GM19025 (cell line): ENCODE results near the gene USP17L18.
"Not testable (repeated sequence)": the region's sequence is repeated elsewhere in the genome, so short reads cannot be mapped to it uniquely, and the experiment has no call there.

ENCODE experiments used
- ATAC-seq: cut with Tn5 transposase; IDR thresholded peaks from one replicate; pipeline ENCODE4 v1.9.1; 2021; ENCODE audit warnings: mild to moderate bottlenecking, low read depth, moderate library complexity; ENCODE audit not compliant: unreplicated experiment

The USP17L18 gene

GRCh38 chr4:9247953-9248680 lies at the start of gene USP17L18:
TSS of gene USP17L18 (plus strand) at chr4:9248630. CDS start at chr4:9248630, 0 bp downstream.
- not testable (repeated sequence) for ATAC-seq

- not testable (repeated sequence) for ATAC-seq
Measured at GRCh38 chr4:9210357-9210756, 38.1 kb upstream of the USP17L18 start, which contains the start of gene USP17L10. TSS of gene USP17L10 (plus strand) at chr4:9210657. CDS start at chr4:9210657, 0 bp downstream.

- ATAC-seq: not testable (repeated sequence)
Measured at GRCh38 chr4:9214701-9215100, 33.7 kb upstream of the USP17L18 start.

- ATAC-seq: not testable (repeated sequence)
Measured at GRCh38 chr4:9215105-9215504, 33.3 kb upstream of the USP17L18 start, which contains the start of gene USP17L11. TSS of gene USP17L11 (plus strand) at chr4:9215405. CDS start at chr4:9215405, 0 bp downstream.

GRCh38 chr4:9219852-9220251 lies 28.6 kb upstream of the USP17L18 start, which contains the start of gene USP17L12:
TSS of gene USP17L12 (plus strand) at chr4:9220152. CDS start at chr4:9220152, 0 bp downstream.
- not testable (repeated sequence) for ATAC-seq

- ATAC-seq: not testable (repeated sequence)
Measured at GRCh38 chr4:9224596-9224995, 23.8 kb upstream of the USP17L18 start, which contains the start of gene USP17L13. TSS of gene USP17L13 (plus strand) at chr4:9224896. CDS start at chr4:9224896, 0 bp downstream.

GRCh38 chr4:9230249-9230648 lies 18.2 kb upstream of the USP17L18 start:
- not testable (repeated sequence) for ATAC-seq

GRCh38 chr4:9234085-9234484 lies 14.3 kb upstream of the USP17L18 start, which contains the start of gene USP17L15:
TSS of gene USP17L15 (plus strand) at chr4:9234385. CDS start at chr4:9234385, 0 bp downstream.
- not testable (repeated sequence) for ATAC-seq

- ATAC-seq: not testable (repeated sequence)
Measured at GRCh38 chr4:9238461-9238860, 10.0 kb upstream of the USP17L18 start.

GRCh38 chr4:9243579-9243978 lies 4.9 kb upstream of the USP17L18 start, which contains the start of gene USP17L17:
TSS of gene USP17L17 (plus strand) at chr4:9243879. CDS start at chr4:9243879, 0 bp downstream.
- ATAC-seq: not testable (repeated sequence)

GRCh38 chr4:9253078-9253477 lies 4.6 kb downstream of the USP17L18 start, which contains the start of gene USP17L19:
TSS of gene USP17L19 (plus strand) at chr4:9253378. CDS start at chr4:9253378, 0 bp downstream.
- not testable (repeated sequence) for ATAC-seq

- not testable (repeated sequence) for ATAC-seq
Measured at GRCh38 chr4:9257824-9258223, 9.4 kb downstream of the USP17L18 start, which contains the start of gene USP17L20. TSS of gene USP17L20 (plus strand) at chr4:9258124. CDS start at chr4:9258124, 0 bp downstream.

- ATAC-seq: not testable (repeated sequence)
Measured at GRCh38 chr4:9262572-9262971, 14.1 kb downstream of the USP17L18 start, which contains the start of gene USP17L21. TSS of gene USP17L21 (plus strand) at chr4:9262872. CDS start at chr4:9262872, 0 bp downstream.

GRCh38 chr4:9267319-9267718 lies 18.9 kb downstream of the USP17L18 start, which contains the start of gene USP17L22:
TSS of gene USP17L22 (plus strand) at chr4:9267619. CDS start at chr4:9267619, 0 bp downstream.
- not testable (repeated sequence) for ATAC-seq

- not testable (repeated sequence) for ATAC-seq
Measured at GRCh38 chr4:9271719-9272118, 23.3 kb downstream of the USP17L18 start.
